SKM-1 treated with dmso at 0.1 percent for 144 hours (cell line): ENCODE measurements around the gene CALM1.

ENCODE experiments used
- DNase-seq: peaks from one replicate; lab custom pipeline; 2025; ENCODE audit not compliant: unreplicated experiment; lab: John Stamatoyannopoulos, UW

CALM1 gene

GRCh38 chr14:90407230-90407629 is 10.4 kb downstream of the CALM1 start:
- DNase-seq = no peak

DNA sequence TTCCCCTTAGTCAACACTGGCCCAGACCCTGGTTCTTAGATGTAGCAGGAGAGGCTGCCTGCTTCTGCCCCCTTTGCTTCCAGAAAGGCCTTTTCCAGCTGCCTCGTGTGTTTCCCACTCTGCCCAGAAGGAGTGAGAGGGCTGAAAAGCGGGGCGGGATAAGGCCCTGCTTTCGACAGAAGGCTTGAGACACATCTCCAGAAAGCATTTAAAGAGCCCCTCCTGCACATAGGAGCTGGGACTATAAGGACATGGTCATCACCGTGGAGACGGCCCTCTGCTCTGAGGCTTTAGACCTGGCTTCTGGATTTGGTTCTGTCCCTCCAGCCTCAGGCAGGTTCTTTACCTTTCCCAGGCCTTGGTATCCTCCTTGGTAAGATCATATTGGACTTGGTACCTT is 11.9 kb downstream of the CALM1 start:
- no peak for DNase-seq

DNA sequence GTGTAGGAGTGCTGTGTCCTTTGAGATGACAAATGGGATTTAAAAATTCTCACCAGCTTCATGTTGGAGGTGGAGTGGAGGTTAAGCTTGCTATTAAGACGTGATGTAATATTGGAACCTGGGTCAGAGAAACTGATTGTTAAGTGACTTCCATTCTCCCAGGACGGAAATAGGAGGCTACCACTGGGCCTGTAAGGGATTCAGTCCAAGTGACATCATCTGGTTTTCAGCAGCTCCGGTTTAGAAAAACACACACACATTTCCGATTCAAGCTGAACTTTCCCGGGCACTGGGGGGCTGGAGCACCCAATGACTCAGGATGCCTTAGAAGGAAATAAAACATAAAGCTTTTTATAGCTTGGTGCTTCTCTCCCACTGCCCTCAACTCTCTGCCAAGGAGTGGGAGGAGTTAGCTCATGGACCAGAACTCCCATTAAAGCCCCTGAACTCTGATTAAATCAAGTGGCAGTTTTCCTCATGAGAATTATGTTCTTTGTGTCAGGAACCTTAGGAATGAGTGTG is 12.4 kb downstream of the CALM1 start:
- DNase-seq = no peak

- DNase-seq = no peak
Observed at GRCh38 chr14:90412058-90412457, 15.2 kb downstream of the CALM1 start.

GRCh38 chr14:90416720-90417119 is 19.9 kb downstream of the CALM1 start:
- DNase-seq = no peak

DNA sequence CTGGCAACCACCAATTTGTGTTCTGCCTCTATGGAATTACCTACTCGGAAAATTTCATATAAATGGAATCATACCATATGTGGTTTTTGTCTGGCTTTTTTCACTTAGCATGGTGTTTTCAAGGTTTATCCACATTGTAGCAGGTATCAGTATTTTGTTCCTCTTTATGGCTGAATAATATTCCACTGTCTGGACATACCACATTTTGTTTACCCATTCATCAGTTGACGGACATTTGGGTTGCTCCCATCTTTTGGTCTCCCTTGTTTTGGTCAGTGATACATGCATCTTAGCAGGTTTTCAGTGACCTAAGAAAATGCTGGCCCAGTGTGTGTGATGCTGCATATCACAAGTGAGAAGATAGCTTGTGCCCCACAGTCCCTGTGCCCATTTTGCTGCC is 21.2 kb downstream of the CALM1 start:
- no peak for DNase-seq

DNA sequence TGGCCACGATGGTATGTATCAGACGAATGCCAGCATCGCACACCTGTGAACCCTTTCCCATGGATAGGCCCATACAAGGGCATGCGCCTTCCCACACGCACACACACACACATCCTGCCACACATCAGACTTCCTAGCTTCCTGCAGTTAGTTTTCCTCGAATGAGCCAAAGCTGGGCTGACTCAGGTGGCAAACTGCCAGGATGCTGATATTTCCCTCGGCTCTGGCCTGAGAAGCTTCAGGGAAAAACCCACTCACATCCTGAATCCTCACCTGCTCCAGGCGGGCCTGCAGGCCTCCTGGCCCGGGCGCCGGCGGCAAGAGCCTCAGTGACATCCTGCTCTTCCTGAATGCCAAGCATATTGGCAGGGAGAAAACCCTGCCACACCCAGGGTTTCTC is 22.4 kb downstream of the CALM1 start:
- no peak for DNase-seq

DNA sequence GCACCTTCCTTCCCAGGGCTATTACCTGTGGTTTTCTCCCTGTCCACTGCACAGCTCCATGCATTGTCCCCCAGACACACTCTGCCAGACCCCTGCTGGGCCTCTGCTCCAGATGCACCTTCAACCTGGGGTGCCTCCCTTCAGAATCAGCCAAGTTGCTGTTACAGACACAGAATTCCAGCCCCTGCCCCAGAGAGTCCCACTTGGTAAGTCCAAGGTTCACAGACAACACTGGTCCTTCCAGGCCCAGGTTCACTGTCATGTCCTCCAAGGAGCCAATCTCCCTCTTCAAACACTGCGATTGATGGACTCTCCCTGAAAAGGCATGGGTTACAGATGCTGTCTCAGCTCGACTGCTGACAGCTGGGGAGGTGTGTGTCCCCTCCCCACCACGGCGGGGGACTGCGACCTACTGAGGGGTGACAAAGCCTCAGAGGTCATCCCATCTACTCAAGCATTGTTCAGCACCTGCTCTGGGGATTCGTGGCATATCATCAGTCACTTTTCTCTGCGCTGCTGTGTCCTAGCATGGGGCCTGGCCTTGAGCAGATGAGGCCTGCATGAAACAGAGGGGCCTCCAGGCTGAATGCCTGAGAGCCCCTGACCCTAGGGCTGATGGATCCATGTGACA is 24.3 kb downstream of the CALM1 start:
- DNase-seq = no peak

DNA sequence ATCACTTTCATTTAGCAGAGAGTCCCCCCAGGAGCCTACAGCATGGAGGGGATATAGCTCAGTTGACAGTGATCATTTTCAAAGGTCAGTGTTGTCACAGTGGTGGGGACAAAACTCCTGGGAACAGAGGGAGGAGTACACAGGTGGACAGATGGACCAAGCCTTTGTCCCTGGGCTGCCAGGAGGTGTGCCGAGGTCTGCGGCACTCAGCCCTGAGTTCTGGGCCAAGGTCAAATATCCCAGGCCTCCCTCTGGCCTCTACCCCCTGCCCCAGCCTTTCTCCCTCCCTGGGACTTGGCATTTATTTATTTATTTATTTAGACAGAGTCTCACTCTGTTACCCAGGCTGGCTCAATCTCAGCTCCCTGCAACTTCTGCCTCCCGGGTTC is 24.8 kb downstream of the CALM1 start:
- no peak for DNase-seq

DNA sequence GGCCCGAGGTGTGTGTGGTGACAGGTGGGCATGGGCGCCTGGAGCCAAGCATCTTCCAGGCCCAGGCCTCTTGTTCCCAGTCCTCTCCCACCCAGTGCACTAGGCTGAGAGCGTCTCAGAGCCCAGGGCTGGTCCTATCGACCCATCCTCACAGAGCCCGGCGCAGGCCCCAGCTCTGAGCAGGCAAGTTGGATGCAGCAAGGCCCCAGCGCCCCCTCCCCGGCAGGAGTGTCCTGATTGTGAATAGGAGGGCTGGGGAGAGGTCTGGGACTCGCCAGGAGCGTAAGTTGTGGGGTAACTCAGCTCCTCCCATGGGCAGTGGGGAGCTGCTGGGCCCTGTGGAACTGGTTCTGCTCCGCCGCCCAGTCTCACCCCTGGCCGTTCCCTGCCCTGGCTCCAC is 26.3 kb downstream of the CALM1 start:
- DNase-seq = no peak

DNA sequence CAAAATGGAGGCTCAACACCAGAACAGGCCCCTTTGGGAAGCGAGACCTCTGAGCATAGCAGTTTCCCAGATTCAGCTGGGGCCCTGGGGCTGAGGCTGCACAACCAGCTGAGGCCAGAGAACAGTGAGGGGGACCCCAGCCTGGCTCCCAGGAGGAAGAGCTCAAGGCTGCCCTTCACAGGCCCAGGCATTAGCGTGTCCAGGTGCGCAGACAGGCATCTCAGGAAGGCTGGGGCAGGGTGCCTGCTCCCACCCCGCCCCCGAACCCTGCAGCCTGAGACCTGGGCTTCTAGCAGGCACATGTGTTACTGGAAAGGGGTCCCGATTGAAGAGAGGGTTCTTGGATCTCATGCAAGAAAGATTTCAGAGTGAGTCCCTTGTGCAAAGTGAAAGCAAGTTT is 27.2 kb downstream of the CALM1 start:
- DNase-seq = no peak

DNA sequence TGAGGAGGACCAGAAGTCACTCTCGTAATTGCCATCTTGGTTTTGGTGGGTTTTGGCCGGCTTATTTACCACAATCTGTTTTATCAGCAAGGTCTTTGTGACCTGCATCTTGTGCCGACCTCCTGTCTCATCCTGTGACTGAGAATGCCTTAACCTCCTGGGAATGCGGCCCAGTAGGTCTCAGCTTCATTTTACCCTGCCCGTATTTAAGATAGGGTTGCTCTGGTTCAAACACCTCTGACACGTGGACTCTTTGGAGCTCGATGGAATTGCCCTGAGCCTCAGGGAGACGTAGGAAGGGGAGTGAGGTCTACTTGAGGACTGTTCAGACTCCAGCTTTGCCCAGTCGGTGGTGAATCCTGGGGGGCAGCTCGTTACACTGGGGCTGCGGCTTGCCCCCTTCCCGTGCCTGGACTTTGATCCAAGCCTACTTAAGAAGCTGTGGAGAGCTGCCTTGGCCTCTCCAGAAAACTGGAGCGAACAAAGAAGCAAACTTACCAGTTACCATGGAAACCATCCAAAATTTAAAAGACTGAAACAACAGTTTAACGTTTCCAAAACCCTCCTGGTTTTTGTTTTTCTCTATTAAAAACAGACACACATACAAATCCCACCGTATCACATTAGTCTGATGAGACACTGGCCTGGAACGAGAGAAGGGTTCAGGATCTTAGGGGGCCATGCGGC is 28.0 kb downstream of the CALM1 start:
- no peak for DNase-seq

DNA sequence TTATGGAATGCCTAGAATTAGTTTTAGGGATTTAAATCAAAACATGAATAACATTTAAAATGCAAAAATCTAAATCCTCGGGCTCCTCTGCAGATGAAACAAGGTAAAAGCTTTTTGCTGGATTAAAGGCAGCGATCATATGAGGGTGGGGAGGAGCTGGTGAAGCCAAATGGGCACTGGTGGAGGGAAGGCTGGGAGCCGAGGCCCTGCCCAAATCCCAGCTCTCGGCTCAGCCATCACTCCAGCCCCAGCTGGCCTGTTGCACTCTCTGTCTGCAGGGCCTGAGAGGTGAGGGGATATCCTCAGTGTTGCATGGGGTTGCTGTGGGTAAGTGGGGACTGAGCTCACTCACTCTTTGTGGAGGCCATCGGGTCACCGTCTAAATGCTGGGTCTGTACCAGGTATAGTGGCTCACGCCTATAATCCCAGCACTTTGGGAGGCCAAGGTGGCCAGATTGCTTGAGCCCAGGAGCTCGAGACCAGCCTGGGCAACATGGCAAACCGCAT is 28.6 kb downstream of the CALM1 start:
- no peak for DNase-seq

DNA sequence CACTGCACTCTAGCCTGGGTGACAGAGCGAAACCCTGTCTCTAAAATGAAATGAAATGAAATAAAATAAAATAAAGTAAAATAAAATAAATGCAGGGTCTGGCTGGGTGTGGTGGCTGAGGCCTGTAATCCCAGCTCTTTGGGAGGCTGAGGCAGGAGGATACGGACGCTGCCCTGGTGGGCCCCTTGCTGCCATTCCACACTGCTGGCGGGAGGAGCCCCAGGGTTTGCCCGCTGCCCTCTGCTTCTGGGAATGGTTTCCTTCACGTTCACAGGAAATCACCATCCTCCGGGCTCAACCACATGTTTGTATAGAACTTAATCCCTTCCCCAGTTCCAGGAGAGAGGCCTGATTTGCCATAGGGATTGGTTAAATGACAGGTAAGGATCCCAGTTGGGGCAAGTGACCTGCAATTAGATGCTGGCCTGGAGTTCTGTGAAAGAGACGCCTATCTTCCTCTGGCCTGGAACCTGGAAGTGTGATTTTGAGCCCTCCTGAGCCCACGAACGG is 29.3 kb downstream of the CALM1 start:
- no peak for DNase-seq

- DNase-seq = no peak
Observed at GRCh38 chr14:90426663-90427062, 29.8 kb downstream of the CALM1 start.

GRCh38 chr14:90427848-90428426 is 31.1 kb downstream of the CALM1 start:
- DNase-seq = no peak

- no peak for DNase-seq
Observed at GRCh38 chr14:90428676-90429075, 31.8 kb downstream of the CALM1 start.

DNA sequence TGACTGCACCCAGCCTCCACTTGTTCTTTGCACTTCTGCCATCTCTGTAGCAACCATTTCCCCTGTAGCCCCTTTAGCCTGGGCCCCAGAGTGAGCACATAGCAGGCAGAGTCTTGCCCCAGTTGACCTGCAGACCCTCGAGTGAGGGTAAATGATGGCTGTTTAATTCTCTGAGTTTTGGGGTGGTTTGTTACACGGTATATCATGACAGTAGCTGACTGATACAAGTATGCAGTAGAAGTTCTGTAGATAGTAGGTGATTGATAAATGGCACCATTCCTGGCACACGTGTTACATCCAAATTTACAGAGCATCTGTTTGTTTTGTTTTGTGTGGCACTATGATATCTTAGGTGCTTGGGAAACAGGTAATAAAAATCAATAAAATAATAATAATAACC is 32.4 kb downstream of the CALM1 start:
- DNase-seq = no peak

- DNase-seq = no peak
Observed at GRCh38 chr14:90429754-90430153, 32.9 kb downstream of the CALM1 start.

DNA sequence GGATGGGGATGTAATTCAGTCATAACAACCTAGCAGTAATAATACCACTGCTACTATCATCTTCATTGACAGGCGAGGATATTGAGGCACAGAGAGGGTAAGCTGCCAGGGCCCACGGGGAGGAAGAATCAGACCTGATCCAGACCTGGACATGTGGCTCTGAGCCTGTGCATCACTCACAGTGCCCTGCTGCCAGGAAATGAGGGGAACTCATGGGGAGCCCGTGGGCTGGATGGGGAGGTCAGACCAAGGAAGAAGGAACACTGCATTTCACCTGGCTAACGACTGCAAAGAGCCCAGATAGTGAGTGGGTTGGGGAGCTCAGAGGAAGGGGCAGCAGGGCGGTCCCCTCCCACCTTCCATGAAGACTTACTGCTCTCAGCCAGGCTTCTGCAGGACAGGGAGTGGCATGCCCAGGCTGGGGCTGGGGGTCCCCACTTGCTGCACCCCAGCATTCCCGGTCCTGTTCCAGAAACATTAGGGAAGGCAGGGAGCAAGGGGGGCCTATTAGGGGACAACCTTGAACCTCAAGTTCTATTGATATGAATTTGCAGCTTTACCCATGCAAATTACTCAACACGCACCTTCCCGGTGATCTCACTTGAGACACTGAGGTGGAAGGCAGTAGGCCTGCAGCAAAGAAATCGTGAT is 37.7 kb downstream of the CALM1 start:
- no peak for DNase-seq

DNA sequence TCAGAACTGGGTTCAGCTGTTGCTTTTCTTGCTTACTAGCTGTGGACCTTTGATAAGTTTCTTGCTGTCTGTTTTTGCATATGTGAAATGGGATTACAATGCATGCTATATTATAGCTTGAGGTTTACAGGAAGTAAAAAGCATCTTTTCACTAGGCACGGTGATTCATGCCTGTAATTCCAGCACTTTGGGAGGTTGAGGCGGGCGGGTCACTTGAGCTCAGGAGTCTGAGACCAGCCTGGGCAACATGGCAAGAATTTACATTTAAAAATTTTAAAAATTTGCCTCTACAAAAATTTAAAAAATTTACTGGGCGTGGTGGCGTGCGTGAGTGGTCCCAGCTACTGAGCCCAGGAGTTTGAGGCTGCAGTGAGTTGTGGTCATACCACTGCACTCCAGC is 42.0 kb downstream of the CALM1 start:
- no peak for DNase-seq

DNA sequence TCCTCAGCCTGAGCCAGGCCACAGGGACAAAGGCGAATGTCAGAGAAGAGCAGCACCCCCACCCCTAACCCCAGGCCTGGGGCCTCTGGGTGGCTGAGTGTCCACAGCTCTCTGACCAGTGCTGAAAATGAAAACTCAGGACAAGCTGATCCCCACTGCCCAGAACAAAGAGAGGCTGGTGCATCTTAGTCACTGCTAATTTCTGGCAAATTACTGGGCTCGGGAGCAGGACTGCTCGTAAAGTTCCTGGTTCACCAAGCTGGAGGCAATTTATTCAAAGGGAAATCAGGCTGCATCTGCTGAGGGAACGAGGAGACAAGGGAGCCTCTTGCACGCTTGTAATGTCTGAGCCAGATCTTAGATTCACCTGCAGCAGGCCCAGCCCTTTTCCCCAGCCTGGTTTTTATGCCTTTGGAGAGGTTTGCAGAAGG is 43.2 kb downstream of the CALM1 start:
- no peak for DNase-seq
